Right lobe of liver (tissue), 6 donors: ENCODE measurements around the gene SFSWAP. TPM values are rescaled to one million over a fixed set of nuclear protein-coding genes. Genes with fewer than 3 reads are reported as not detected.

Experiments
- ATAC-seq, 4 donors: fragments of 200-7000 bp; cut with Tn5 transposase; one replicate each; pipeline ENCODE4 v1.9.1; 2020; ENCODE audit warnings: mild to moderate bottlenecking in 4 of 4, moderate library complexity in 4 of 4
- DNase-seq, 3 donors: peaks; one replicate each; pipeline ENCODE4 v3.0.0-alpha.2; 2020
- H3K27ac ChIP-seq, 3 donors: fragments of 200-600 bp; one replicate each; pipeline ENCODE4 v1.8.0; 2022
- H3K27me3 ChIP-seq, 2 donors: fragments of 200-600 bp; one replicate each; pipeline ENCODE4 v1.8.0; 2022
- H3K36me3 ChIP-seq, 4 donors: fragments of 200-600 bp; sonication (generic) in 1 of 4; one replicate each; pipeline versions ENCODE4 v1.5.1 to v1.8.0; 2017 to 2022; ENCODE audit warnings: control low read depth in 1 of 4
- H3K4me1 ChIP-seq, 4 donors: fragments of 200-600 bp; sonication (generic) in 1 of 4; one replicate each; pipeline versions ENCODE4 v1.5.1 to v1.8.0; 2017 to 2022; ENCODE audit warnings: control low read depth in 1 of 4
- H3K4me3 ChIP-seq, 3 donors: fragments of 200-600 bp; one replicate each; pipeline ENCODE4 v1.8.0; 2022
- H3K9me3 ChIP-seq, 4 donors: fragments of 200-600 bp; sonication (generic) in 1 of 4; one replicate each; pipeline versions ENCODE4 v1.5.1 to v1.8.0; 2017 to 2022; ENCODE audit warnings: control low read depth in 1 of 4
- POLR2A ChIP-seq: fragments of 450-650 bp; IDR thresholded peaks from one replicate; pipeline ENCODE4 v1.6.1; 2017; ENCODE audit warnings: antibody characterized with exemption, mild to moderate bottlenecking
- whole genome bisulfite sequencing: methylation state at CpG from one replicate; pipeline ENCODE4 v1.1.6; 2018; ENCODE audit warnings: low coverage, low lambda C conversion rate; ENCODE audit not compliant: insufficient coverage; ENCODE audit errors: missing lambda C conversion rate; 5-methylcytosine and 5-hydroxymethylcytosine counted together
- intact Hi-C, 2 donors: fragments of 100-400 bp; cut with DNase I; formaldehyde crosslinking; loops; one replicate each; pipeline versions ENCODE4 v1.11.2 to v1.14.1; 2022
- total RNA-seq, 6 experiments: library from RNA; depleted of rRNA in 2 of 6; stranded (reverse); fragments of >200 nt in 2 of 6; fragmentation: NEBNext Ultra II Directional in 3 of 6; extraction: Animal tissue kit (Norgen Biotek cat#: 25700) in 3 of 6; gene quantifications; one replicate each; pipeline versions ENCODE4 v1.1.0 to v1.2.4, GENCODE V29; 2016 to 2023
- TF ChIP-seq, protein P1 (sequence below), 4 donors: fragments of 200-600 bp in 3 of 4; fragments of 450-650 bp in 1 of 4; IDR thresholded peaks; one replicate each; pipeline versions ENCODE4 v1.5.1 to v1.8.0; 2016 to 2022; ENCODE audit warnings: antibody characterized with exemption in 4 of 4, mild to moderate bottlenecking in 2 of 4
- donor health status: DM: no; HTN: yes; CAD: no.
- donor health status: DM: no; HTN: no; CAD: no.
- donor health status: DM: no; HTN: no; CAD: no.
- donor health status: DM: no; HTN: yes; CAD: no.
- donor health status: DM: no; HTN: yes; CAD: no.

SFSWAP gene
- total RNA-seq, 6 experiments from 2014 or later = 9.8 to 20.2 (median 13.1) TPM

DNA sequence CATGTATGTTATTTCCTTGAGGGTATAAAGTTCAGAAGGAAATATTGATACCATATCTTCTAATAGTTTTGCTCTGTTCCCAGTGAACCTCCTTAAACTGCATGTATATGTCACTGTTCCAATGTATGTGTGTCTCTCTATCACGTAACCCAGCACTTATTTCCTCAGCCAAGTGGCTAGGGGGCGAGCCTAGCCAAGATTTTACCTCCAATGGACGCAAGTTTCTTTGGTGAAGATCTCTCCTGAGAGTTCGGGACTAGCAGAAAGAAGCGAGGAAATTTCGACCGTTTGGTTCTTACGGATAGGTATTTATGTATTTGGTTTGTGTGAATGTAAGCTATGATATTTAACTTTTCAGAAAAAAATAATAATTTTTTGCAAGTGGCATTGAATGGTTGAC is 2.5 kb downstream of the SFSWAP start:
- H3K4me1 ChIP-seq = peaks cover 0 to 20% (median 5%) of the 10 kb centered on the region in 4 donors
- no peak for TF ChIP-seq POLR2A
- TF ChIP-seq, protein P1, sequence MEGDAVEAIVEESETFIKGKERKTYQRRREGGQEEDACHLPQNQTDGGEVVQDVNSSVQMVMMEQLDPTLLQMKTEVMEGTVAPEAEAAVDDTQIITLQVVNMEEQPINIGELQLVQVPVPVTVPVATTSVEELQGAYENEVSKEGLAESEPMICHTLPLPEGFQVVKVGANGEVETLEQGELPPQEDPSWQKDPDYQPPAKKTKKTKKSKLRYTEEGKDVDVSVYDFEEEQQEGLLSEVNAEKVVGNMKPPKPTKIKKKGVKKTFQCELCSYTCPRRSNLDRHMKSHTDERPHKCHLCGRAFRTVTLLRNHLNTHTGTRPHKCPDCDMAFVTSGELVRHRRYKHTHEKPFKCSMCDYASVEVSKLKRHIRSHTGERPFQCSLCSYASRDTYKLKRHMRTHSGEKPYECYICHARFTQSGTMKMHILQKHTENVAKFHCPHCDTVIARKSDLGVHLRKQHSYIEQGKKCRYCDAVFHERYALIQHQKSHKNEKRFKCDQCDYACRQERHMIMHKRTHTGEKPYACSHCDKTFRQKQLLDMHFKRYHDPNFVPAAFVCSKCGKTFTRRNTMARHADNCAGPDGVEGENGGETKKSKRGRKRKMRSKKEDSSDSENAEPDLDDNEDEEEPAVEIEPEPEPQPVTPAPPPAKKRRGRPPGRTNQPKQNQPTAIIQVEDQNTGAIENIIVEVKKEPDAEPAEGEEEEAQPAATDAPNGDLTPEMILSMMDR (IDR thresholded peaks at IDR 0.05) = no peak
- no peaks in the 10 kb centered on the region for H3K9me3 ChIP-seq
- H3K36me3 ChIP-seq = peaks cover 5 to 43% (median 24%) of the 10 kb centered on the region in 4 donors
- no peak overlapping the region for H3K4me3 ChIP-seq
- H3K27me3 ChIP-seq = no peaks in the 10 kb centered on the region
- no peak for DNase-seq
- 85% methylated on average over 8 of the region's 8 CpGs for WGBS
- intact Hi-C loops = no loop called here
- no peak for ATAC-seq
- no peak overlapping the region for H3K27ac ChIP-seq

DNA sequence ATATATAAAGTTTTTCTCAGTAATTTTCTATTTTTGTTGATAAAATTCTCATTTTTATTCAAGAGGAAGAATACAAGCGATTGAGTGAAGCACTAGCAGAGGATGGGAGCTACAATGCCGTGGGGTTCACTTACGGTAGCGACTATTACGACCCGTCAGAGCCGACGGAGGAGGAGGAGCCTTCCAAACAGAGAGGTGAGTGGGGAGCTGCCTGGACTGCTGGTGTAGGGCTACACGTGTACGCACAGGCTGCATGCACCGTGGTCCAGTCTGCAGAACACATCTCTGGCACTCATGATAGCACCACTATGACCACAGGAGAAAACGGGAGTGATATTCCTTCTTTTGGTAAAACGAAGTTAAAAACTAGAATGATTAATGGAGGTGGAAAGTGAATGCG is 3.9 kb downstream of the SFSWAP start:
- H3K27ac ChIP-seq = no peak overlapping the region
- H3K4me1 ChIP-seq = peaks cover 0 to 20% (median 5%) of the 10 kb centered on the region in 4 donors
- 89% methylated on average over 11 of the region's 14 CpGs for WGBS
- DNase-seq = no peak
- intact Hi-C loops = no loop called here
- no peak for ATAC-seq
- no peaks in the 10 kb centered on the region for H3K27me3 ChIP-seq
- no peaks in the 10 kb centered on the region for H3K9me3 ChIP-seq
- TF ChIP-seq POLR2A = no peak
- TF ChIP-seq, protein P1 (IDR thresholded peaks at IDR 0.05) = no peak
- peaks cover 5 to 57% (median 32%) of the 10 kb centered on the region in 4 donors for H3K36me3 ChIP-seq
- H3K4me3 ChIP-seq = no peak overlapping the region

DNA sequence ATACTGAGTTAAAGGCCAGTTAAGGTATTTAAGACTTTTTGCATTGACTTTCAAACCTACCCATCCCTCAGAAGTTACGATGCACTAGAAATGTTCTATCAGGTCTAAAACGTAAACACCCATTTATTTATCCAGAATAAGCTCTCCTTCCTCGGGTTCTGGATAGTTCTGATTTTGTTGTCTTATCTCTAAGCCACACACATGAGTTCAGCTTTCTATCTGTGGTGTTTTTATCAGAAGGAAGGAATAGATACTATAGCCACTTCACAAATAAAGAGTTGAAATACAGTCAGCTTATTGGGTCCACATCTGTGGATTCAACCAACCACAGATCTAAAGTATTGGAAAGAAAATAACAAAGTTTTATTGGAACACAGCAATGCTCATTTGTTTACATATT is 5.4 kb downstream of the SFSWAP start:
- ATAC-seq (no peak), DNase-seq (no peak)
- TF ChIP-seq POLR2A = no peak
- TF ChIP-seq, protein P1 (IDR thresholded peaks at IDR 0.05) = no peak
- Histone ChIP-seq H3K27ac (no peak overlapping the region), H3K4me3 (no peak overlapping the region), H3K9me3 (no peaks in the 10 kb centered on the region), H3K4me1 (peaks cover 0 to 14% (median 5%) of the 10 kb centered on the region in 4 donors), H3K36me3 (peaks cover 5 to 72% (median 34%) of the 10 kb centered on the region in 4 donors), H3K27me3 (no peaks in the 10 kb centered on the region)
- 87% methylated on average over 3 of the region's 3 CpGs for whole genome bisulfite sequencing
- intact Hi-C loops = no loop called here

DNA sequence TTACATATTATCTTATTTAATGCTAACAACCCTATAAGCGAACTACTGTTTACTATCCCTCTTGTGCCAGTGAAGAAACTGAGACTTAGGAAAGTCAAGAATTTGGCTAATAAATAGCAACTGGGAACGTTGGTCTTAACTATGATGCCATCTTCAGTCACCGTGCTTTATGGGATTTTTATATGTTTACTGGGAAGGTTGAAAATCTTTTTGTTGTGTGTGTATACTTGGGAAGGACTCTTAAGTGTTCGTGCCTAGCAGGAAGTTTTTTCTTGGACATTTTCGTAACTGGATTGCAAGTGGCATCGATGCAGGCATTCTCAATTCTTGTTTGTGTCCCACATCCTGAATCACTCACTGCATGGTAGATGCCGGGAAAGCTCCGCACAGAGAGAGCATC is 9.4 kb downstream of the SFSWAP start:
- no peak for ATAC-seq
- Histone ChIP-seq H3K9me3 (no peaks in the 10 kb centered on the region), H3K4me3 (no peak overlapping the region), H3K4me1 (no peaks in the 10 kb centered on the region), H3K27ac (no peak overlapping the region), H3K27me3 (no peaks in the 10 kb centered on the region), H3K36me3 (peaks cover 5 to 77% (median 33%) of the 10 kb centered on the region in 4 donors)
- intact Hi-C loops = no loop called here
- TF ChIP-seq POLR2A = no peak
- TF ChIP-seq, protein P1 (IDR thresholded peaks at IDR 0.05) = no peak
- DNase-seq = no peak
- 91% methylated on average over 8 of the region's 8 CpGs for WGBS

DNA sequence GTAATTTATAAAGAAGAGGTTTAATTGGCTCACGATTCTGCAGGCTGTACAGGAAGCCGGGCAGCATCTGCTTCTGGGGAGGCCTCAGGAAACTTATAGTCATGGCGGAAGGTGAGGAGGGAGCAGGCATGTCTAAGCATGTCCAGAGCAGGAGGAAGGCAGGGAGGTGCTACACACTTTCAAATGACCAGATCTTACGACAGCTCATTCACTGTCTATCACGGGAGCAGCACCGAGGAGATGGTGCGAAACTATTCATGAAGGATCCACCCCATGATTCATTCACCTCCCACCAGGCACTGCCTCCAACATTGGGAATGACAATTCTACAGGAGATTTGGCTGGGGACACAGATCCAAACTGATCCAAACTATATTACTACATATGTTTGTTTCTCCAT is 10.0 kb downstream of the SFSWAP start:
- intact Hi-C loops = no loop called here
- no peak overlapping the region for H3K27ac ChIP-seq
- TF ChIP-seq, protein P1 (IDR thresholded peaks at IDR 0.05) = no peak
- no peak for TF ChIP-seq POLR2A
- DNase-seq (no peak), ATAC-seq (no peak)
- H3K4me3 ChIP-seq = no peak overlapping the region
- 90% methylated on average over 5 of the region's 7 CpGs for WGBS
- peaks cover 5 to 77% (median 30%) of the 10 kb centered on the region in 4 donors for H3K36me3 ChIP-seq
- no peaks in the 10 kb centered on the region for H3K4me1 ChIP-seq
- H3K9me3 ChIP-seq = no peaks in the 10 kb centered on the region
- H3K27me3 ChIP-seq = no peaks in the 10 kb centered on the region
